Measurements from ENCODE around the gene DMRTC2.

DNA sequence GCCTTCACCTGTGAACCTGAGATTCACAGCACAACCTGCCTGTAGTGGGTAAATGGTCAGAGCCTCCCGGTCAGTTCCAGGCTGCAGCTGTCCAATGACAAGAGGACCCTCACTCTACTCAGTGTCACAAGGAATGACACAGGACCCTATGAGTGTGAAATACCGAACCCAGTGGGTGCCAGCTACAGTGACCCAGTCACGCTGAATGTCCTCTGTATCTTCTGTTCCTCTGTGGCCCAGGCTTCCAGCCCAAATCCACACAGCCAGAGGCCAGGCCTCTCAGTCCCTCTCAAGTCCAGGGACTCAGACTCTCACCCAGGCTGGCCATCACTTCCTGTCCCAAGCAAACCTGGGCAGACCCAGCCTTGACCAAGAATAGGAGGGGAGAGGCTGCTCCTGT, 37.7 kb upstream of the DMRTC2 start:
- no peak for TF ChIP-seq CTCF (IDR thresholded peaks at IDR 0.05 in 4 of 5, conservative IDR thresholded peaks at IDR 0.05 in 1 of 5)
- no peak for TF ChIP-seq POLR2A (IDR thresholded peaks at IDR 0.05)
